CD4-positive, alpha-beta T cell treated with Interleukin-10 for 1 hour (primary cell): ENCODE data around the gene GKN1.
"Not testable (repeated sequence)": the region's sequence is repeated elsewhere in the genome, so short reads cannot be mapped to it uniquely, and the experiment has no call there.

Experiments
- DNase-seq: peaks from one replicate; pipeline ENCODE4 v3.0.0-alpha.2; 2020

GKN1 gene, protein sequence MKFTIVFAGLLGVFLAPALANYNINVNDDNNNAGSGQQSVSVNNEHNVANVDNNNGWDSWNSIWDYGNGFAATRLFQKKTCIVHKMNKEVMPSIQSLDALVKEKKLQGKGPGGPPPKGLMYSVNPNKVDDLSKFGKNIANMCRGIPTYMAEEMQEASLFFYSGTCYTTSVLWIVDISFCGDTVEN

DNA sequence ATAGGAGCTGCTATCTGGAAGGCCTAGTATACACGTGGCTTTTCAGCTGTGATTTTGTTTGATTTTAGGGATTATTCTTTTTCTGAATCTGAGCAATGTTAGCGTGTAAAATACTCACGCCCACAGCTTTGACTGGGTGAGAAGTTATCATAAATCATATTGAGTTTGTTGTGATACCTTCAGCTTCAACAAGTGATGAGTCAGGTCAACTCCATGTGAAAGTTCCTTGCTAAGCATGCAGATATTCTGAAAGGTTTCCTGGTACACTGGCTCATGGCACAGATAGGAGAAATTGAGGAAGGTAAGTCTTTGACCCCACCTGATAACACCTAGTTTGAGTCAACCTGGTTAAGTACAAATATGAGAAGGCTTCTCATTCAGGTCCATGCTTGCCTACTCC lies at the start of gene GKN1:
Gene GKN1 (plus strand): TSS at position 386 of the 400 bp plus-strand sequence. CDS start 42 bp downstream, outside the sequence.
- no peak for DNase-seq

DNA sequence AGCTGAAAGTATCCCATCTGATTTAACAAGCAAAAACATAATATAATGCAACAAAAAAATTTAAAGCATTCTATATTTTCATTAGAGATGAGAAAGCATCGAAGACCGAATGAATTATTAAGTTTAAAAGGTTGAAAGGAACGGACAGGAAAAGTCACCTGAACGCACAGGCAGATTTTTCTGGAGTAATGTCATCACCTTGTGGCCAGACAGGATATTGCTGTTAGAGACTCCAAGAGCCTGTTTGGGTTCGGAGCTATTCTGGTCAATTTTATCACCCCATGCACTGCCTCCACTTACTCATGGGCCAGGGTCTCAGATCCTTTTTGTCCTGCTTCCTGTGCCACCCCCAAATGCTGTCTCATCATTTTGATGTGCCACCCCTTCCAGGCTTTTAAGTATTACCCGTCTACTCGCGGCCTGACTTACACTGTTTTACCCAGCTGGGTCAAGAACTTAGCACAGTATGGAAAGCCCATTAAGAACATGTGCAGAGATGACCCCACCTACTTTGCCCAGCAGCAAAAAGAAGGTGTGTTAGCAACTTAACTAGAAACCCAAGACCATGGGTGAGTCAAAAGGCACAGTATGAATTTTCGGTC lies 49.0 kb upstream of the GKN1 start:
- DNase-seq, result peak; percentile 80

DNA sequence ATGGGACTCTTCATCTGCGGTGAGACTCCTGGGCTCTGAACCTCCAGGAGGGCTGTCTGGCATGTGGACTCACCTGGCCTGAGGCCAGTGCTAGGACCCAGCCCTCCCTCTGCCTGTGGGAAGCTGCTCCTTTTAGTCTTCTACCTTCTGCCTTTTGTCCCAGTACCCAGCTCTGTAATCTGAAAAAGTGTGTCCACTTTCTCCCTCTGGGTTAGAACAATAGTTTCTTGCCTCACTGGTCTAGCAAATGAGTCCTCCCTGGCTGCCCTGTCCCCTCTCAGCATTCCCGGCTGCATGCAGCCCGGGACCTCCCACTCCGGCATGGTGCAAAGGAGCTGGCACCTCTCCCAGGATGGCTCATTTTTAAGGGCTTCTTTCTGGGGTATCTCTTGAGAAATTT lies 47.6 kb upstream of the GKN1 start:
- DNase-seq, result no peak

DNA sequence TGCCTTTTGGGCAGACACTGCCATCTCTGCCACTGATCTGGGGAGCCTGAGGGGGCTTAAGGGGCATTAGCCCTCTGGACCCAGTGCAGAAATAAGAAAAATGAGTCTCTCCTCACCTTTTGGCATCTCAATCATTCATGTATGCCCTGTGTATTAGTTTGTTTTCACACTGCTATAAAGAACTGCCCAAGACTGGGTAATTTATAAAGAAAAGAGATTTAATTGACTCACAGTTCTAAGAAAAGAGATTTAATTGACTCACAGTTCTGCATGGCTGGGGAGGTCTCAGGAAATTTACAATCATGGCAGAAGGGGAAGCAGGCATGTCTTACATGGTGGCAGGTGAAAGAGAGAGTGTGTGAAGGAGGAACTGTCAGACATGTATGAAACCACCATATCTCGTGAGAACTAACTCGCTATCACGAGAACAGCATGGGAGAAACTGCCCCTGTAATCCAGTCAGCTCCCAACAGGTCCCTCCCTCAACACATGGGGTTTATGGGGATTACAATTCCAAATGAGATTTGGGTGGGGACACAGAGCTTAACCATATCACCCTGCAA lies 43.2 kb upstream of the GKN1 start:
- DNase-seq, result no peak

DNA sequence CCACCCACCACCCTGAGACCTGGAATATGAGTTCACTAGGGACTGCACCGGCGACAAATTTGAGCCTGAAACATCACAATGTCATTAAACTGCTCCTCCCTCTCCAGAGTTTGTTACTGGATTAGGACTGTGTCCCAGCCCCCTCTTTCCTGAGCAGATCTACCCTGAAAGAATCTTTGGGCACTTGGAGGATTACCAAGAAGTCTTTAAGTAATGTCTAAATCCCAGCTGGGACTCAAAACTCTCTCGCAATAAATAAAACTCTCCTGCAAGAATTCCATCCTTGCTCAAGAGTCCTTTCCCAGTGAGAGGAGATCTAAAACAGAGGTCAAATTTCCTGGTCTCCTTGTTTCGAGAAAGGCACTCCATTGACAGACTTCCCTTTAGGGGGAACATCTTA lies 42.6 kb upstream of the GKN1 start:
- DNase-seq, result no peak

DNA sequence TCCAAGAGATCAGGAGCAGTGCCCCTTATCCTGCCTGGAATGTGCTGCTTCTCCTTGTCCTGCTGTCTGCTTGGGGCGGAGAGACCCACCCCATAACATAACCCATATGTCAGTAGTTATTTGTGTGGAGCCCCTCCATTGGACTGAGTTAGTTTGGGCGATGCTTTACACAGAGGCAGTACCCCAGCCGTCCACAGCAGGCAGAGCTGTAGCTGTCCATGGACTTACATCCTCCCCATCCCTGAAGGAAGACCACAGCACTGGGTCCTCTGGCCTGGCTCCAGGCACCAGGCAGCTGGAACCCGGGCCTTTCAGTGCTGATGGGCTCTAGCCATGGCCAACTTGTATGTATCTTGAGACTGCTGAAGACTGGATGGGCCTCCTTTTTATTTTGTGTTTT lies 42.0 kb upstream of the GKN1 start:
- no peak for DNase-seq

DNA sequence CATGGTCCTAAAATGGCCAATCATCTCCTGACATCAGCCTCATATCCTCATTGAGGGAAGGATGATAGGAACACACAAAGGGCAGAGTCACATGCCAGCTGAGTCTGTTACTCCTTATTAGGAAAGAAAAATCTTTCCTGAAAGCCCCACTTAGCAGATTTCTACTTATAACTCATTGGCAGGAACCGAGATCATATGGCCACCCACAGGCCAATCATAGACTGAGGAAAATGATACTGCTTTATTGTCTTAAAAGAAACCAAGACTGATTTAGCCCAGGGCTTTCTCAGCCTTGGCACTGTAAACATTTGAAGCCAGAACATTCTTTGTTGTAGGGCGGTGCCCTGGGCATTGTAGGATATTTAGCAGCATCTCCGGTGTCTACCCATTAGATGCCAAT lies 40.4 kb upstream of the GKN1 start:
- no peak for DNase-seq

DNA sequence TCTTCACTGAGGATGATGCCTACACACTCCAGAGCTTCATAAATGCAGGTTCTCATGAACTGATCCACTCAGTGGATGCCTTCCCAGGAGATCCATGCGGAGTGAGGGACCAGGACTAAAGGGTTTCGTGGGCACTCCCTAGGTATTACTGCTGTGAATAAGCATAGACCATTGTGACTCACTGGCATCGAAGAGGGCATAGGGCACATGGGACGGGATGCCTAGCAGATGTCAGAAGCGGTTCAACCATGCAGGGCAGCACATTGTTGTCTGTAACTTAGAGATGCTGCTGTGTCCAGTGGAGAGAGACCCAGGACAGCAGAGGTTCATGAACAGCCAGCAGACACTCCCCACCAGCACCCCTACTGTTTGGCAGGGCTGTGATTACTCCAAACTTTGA lies 39.0 kb upstream of the GKN1 start:
- no peak for DNase-seq

DNA sequence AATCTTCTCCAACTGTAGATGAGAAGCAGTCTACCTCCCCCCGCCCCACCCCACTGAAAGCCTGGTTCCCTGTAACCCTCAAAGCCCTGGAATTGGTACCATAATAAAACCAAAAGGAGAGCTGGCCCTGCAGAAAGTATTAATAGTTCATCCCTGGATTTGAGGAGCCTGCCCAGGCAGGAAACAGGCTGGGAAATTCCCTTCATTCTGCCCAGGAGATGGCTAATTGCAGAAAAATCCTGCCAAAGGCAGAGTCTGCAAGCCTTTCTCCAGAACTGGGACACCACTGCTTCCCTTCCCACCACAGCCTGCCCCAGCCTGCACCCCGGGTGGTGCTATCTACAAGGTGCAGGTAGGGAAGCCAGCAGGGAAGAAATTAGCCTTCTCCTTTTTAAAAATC lies 38.0 kb upstream of the GKN1 start:
- no peak for DNase-seq

DNA sequence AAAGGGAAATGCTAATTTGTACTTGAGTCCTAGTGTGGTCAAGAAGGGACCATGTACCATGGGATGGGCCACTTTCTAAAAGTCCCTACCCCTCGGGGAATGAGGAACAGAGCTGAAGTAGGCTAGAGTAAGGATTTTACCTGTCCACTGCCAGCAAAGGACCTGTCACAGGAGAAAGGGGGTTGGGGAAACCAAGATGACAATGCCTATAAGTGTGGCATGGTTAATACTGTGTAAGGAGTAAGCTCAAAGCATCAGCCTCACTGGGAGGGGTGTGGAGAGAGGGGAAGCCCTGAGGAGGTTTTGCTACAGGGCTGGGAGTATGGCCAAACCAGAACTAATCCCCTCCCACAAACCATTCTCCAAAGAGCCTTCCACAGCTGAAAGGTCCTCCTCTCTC lies 37.5 kb upstream of the GKN1 start:
- DNase-seq, result no peak

DNA sequence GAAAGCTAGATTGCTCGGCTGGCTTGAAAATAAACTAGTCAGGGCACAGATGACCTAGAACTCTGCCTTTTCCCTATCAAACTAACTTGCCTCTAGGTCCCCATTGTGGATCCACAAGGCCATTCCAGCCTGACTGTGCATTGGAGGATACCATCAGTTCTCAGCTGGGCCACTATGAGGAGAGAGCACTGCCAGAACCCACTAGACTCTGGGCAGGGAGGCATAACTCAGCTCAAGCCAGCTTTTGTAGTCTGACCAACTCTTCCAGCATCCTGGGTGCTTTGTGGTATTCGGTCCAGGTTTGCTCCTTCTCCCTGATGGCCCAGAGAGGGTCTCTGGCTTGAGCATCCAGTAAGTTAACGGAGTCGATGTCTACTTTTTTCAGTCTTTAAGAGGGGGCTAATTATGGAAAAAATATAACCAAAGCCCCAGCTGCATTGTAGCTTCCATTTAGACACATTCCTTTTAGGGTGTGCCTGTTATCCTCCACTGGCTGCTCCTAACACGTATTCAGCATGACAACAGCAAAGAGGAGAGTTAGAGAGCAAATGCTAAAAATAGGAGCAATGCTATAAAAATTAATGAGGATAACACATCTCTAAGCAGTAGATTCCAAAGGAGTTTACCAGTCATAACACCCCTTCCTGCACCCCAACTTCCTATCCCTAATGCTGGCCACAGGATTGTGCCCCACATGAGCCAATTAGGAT lies 36.9 kb upstream of the GKN1 start:
- no peak for DNase-seq

DNA sequence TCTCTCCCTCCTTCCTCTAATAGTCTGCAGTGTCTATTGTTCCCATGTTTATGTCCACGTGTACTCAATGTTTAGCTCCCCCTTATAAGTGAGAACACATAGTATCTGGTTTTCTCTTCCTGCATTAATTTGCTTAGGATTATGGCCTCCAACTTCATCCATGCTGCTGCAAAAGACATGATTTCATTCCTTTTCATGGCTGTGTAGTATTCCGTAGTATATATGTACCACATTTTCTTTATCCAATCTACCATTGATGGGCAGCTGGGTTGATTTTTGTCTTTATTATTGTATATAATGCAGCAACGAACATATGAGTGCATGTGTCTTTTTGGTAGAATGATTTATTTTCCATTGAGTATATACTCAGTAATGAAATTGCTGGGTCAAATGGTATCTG lies 35.5 kb upstream of the GKN1 start:
- DNase-seq, result no peak

DNA sequence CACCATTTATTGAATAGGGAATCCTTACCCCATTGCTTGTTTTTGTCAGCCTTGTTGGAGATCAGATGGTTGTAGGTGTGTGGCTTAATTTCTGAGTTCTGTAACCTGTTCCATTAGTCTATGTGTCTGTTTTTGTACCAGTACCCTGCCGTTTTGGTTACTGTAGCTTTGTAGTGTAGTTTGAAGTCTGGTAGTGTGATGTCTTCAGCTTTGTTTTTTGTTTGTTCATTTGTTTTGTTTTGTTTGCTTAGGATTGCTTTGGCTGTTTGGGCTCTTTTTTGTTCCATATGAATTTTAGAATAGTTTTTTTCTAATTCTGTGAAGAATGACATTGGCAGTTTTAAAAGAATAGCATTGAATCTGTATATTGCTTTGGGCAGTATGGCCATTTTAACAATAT lies 34.5 kb upstream of the GKN1 start:
- no peak for DNase-seq

DNA sequence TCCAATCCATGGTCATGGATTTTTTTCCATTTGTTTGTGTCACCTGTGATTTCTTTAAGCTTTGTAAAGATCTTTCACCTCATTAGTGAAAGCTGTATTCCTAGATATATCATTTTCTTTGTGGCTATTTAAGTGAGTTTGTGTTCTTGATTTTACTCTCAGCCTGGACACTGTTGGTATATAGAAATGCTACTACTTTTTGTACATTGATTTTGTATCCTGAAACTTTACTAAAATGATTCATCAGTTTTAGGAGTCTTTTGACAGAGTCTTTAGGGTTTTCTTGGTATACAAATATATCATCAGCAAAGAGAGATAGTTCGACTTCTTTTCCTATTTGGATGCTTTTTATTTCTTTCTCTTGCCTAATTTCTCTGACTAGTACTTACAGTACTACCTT lies 34.1 kb upstream of the GKN1 start:
- no peak for DNase-seq

DNA sequence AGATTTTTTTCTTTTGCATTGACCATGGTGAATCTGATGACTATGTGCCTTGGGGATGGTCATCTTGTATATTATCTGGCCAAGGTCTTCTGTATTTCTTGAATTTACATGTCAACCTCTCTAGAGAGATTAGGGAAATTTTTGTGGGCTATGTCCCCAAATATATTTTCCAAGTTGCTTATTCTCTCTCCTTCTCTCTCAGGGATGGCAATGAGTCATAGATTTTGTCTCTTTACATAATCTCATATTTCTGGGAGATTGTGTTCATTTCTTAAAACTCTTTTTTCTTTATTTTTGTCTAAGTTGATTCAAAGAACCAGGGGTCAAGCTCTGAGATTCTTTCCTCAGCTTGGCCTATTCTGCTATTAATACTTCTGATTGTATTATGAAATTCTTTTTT lies 31.6 kb upstream of the GKN1 start:
- no peak for DNase-seq

DNA sequence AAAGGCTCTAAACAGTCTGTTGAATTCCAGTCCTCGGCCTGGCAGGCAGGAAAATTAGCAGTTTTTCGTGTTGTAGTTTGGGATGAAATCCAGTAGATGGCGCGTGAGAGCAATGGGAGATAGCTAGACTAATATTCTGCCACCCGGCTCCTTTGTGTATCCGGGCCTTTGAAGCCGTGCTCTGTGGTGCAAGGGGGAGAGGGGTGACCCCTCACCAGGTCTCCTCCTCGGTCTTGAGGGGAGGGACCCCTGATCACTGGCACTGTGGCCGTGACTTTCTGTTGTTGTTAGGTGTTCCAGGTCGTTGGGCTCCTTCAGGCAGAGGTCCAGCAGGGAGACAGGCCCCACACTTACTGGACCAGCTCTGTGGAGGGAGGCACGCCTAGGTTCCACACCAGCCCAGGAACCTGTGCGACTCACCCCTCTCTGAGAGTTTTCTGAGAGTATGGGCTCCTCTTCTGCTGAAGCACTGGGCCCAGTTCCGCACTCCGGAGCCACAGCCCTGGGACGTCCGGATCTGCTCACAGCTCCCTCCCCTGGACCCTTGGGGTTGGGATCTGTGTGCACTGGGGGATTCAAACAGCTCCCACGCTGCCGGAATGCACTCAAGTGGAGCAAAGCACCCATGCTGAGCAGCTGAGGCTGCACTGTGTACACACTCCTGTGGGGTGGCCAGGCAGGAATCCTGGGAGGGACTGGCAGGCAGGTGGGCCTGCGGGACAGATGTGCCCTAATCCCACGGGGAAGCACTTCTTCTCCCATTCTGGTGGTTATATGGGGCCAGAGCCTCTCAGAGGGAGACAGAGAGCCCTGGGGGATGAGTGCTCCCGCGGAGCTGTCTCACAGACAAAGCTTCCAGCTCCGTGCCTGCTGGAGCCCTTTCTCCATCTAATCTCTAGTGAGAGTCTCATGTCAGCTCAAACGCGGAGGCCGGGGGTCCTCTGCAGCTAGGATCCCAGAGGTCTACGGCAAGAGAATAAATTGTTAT lies 30.6 kb upstream of the GKN1 start:
- peak; percentile 68 for DNase-seq

DNA sequence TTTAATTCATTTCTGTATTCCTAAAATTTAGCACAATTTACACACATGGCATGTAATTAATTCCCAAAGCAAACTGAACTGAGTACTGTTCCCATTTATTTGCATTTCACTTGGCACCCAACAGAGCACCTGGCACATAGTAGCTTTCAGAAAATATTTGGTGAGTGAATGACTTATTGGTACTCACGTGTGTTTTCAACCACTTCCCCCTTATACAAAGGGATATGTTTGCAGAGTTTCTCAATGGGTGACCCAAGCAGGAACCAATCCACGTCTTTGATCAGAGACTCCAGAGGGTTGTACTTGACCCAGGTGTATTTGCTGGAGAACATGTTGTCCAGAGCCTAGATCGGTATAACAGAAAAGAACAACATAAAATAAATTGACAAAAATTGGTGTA lies 28.3 kb upstream of the GKN1 start:
- no peak for DNase-seq

DNA sequence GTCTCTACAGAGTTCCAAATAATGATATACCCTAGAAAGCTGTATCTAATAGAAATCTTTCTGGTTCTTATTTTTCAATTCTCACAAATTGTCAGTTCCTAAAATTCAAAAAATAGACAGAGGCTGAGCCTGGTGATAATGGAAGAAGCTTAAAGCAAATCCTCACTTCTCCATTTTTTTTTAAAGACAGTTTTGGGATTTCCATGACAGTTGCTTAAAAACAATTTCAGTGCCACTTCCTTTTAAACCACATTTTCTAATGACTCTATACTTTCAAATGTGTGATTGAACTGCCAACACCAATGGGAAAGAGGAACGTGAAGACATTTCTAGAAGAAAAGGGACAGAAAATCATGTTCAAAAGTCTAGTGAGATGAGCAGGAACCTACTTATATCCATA lies 25.7 kb upstream of the GKN1 start:
- no peak for DNase-seq

DNA sequence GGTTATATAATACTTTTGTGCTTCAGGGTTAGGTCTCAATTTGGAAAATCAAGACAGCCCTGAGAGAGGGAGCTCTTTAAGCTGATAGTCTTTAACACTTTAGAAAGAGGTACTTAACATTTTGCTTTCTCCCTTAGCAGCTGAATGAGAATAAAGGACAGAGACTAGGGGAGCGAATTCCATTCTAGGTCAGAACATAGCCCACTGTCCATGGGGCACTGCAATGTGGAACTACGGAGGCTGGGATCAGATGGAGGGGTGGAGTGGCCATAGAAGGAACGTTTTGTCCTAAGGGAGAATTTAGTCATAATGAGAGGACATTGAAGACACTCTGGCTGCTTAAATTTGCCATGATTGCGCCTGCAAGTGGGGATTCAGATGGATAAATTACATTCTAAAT lies 22.5 kb upstream of the GKN1 start:
- no peak for DNase-seq

DNA sequence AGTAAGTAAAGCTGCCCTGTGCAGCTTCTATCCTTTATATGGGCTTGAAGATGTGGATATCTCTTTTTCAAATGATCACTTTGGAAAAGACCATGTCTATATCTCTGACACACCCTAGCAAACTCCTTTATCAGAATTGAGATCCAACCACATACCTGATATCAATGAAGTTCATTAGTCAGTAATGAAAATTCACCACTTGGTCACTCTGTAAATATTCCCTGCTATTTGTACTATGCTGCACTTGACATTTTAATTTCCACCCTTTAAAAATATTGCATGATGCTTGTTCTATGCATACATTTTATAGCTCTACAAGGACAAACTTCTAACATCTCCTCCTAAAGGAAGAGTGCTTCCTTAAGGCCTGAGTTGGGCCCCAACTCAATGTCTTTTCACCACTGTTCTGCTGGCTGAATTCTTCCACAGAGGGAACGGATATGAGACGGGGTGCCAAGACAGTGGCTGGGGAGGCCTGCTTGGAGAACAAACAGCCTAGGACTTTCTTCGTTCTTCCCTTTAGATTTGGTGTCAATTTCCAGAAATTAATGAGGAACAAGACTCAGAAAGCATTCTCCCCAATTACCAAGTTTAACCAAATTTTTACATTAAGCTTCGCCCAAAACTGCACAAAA lies 21.4 kb upstream of the GKN1 start, which contains the start of gene GKN2:
Gene GKN2 (minus strand): TSS at position 7 of the 635 bp plus-strand sequence. CDS start 32 bp downstream, outside the sequence.
- no peak for DNase-seq

DNA sequence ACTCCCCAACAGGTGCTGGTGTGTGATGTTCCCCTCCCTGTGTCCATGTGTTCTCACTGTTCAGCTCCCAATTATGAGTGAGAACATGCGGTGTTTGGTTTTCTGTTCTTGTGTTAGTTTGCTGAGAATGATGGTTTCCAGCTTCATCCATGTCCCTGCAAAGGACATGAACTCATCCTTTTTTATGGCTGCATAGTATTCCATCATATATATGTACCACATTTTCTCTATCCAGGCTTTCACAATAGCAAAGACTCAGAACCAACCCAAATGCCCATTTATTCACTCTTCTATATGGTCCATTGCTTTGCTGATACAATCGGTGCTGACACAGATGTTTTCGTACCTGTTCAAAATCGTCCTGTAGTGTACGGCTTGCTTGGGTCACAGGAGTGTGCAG lies 19.0 kb upstream of the GKN1 start:
- not testable (repeated sequence) for DNase-seq

DNA sequence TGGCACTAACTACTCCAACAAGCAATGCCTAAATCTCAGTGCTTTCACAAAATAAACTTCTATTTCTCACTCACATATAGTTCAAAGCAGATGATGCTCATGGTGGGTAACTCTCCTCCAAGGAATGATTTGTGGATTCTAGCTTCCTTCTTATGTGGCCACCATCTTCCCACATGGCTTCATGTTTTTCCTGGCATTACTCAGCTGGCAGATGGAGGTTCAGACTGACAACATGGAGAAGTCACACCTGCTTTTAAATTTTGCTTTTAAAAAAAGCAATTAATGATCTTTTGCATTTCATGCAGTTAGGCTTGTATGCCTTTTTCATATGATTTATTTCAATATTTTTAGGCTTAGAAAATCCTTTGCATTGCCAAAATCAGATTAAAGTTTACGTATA lies 15.4 kb upstream of the GKN1 start:
- DNase-seq, result no peak
